K562 (cell line): Measurements from ENCODE around the gene HTRA3. TPM values are rescaled to one million over a fixed set of nuclear protein-coding genes. Genes with fewer than 3 reads are reported as not detected.

ENCODE experiments used
- ATAC-seq: fragments of 200-7000 bp; cut with Tn5 transposase; 3 replicates; pipeline ENCODE4 v1.9.1; 2020; ENCODE audit warnings: moderate library complexity
- BruUV-seq: library from RNA; stranded (reverse); fragments of 400-500 nt; replicated peaks from 2 replicates; lab custom pipeline; 2021; lab: Mats Ljungman, UMichigan
- CTCF ChIA-PET: fragments of 300-600 bp; formaldehyde crosslinking; extraction: SDS; loops from one replicate; lab custom pipeline; 2021; ENCODE audit warnings: low intra/inter-chr PET ratio; lab: Yijun Ruan, JAX
- POLR2A ChIA-PET: fragments of 300-600, 350-650 bp; sonication (Branson Sonifier 250); formaldehyde crosslinking; extraction: SDS; loops from one replicate; lab custom pipeline; 2021; ENCODE audit warnings: antibody characterized with exemption, inconsistent platforms; lab: Yijun Ruan, JAX
- DNase-seq, 4 experiments: peaks; one replicate each; pipeline versions ENCODE4 v3.0.0 to v3.0.0-alpha.2; 2011 to 2018; ENCODE audit warnings: low spot score in 3 of 4, mixed read lengths in 3 of 4; ENCODE audit errors: extremely low read depth in 1 of 4
- FAIRE-seq: peaks from 2 replicates; lab custom pipeline; 2011; peaks lifted over from hg19 to GRCh38; lab: Jason Lieb, UNC
- H2AFZ ChIP-seq: 2 replicates; pipeline ENCODE4 v1.6.0; 2011; ENCODE audit warnings: low read depth, low read length, control low read depth, inconsistent platforms
- H3K27ac ChIP-seq: fragments of 200-600 bp; 3 replicates; pipeline ENCODE4 v1.8.0; 2011; ENCODE audit warnings: low read depth, mild to moderate bottlenecking, control low read depth, inconsistent platforms, low read length, moderate library complexity, mixed read lengths; ENCODE audit errors: extremely low read depth
- H3K27me3 ChIP-seq, 2 experiments: fragments of 300-600 bp in 1 of 2; 2 replicates in 1 of 2; 3 replicates in 1 of 2; pipeline versions ENCODE4 v1.6.0 to v1.8.0; 2011; ENCODE audit warnings: inconsistent platforms in 2 of 2, low read length in 2 of 2, mild to moderate bottlenecking in 1 of 2, mixed read lengths in 1 of 2, moderate library complexity in 1 of 2; ENCODE audit not compliant: control insufficient read depth in 2 of 2, insufficient read depth in 2 of 2
- H3K36me3 ChIP-seq: fragments of 300-600 bp; 3 replicates; pipeline ENCODE4 v1.8.0; 2011; ENCODE audit warnings: mild to moderate bottlenecking, low read length, inconsistent platforms; ENCODE audit not compliant: control insufficient read depth, insufficient read depth
- H3K4me1 ChIP-seq, 2 experiments: fragments of 200-600 bp in 1 of 2; replicated peaks in 1 of 2; 2 replicates in 1 of 2; 3 replicates in 1 of 2; pipeline versions ENCODE4 v1.5.1 to v1.8.0; 2011; ENCODE audit warnings: inconsistent platforms in 2 of 2, low read length in 2 of 2, mild to moderate bottlenecking in 1 of 2, mixed read lengths in 1 of 2, moderate library complexity in 1 of 2; ENCODE audit not compliant: control insufficient read depth in 2 of 2, insufficient read depth in 2 of 2
- H3K4me2 ChIP-seq: 2 replicates; pipeline ENCODE4 v1.6.1; 2011; ENCODE audit warnings: low read length, control low read depth, inconsistent platforms, mixed read lengths; ENCODE audit not compliant: insufficient read depth
- H3K4me3 ChIP-seq: fragments of 200-600 bp; sonication (generic), shearing (Covaris generic); 2 replicates; pipeline ENCODE4 v1.5.1; 2016; ENCODE audit warnings: control low read depth, inconsistent platforms
- H3K79me2 ChIP-seq: fragments of 200-600 bp; 3 replicates; pipeline ENCODE4 v1.8.0; 2011; ENCODE audit warnings: low read length, inconsistent platforms; ENCODE audit not compliant: control insufficient read depth, insufficient read depth
- H3K9ac ChIP-seq, 2 experiments: 2 replicates each; pipeline versions ENCODE4 v1.6.0 to v1.6.1; 2011; ENCODE audit warnings: low read depth in 2 of 2, low read length in 2 of 2, control low read depth in 1 of 2, inconsistent platforms in 1 of 2, mild to moderate bottlenecking in 1 of 2, mixed read lengths in 1 of 2; ENCODE audit not compliant: insufficient read depth in 1 of 2
- H3K9me1 ChIP-seq: one replicate; pipeline ENCODE4 v1.6.0; 2011; ENCODE audit warnings: inconsistent platforms, mild to moderate bottlenecking, low read length, moderate library complexity; ENCODE audit not compliant: control insufficient read depth, insufficient read depth
- H3K9me3 ChIP-seq: replicated peaks from 2 replicates; pipeline ENCODE4 v1.5.1; 2011; ENCODE audit warnings: low read depth, low read length, inconsistent platforms; ENCODE audit not compliant: control insufficient read depth, insufficient read depth
- H4K20me1 ChIP-seq: replicated peaks from 2 replicates; pipeline ENCODE4 v1.6.1; 2011; ENCODE audit warnings: low read length, inconsistent platforms, mixed read lengths; ENCODE audit not compliant: control insufficient read depth, insufficient read depth
- GTF2F1 ChIP-seq: IDR thresholded peaks from 2 replicates; pipeline ENCODE4 v1.6.1; 2011; ENCODE audit warnings: low read depth, low read length, improper control_type of control experiment
- LCOR ChIP-seq: sonication (generic); formaldehyde crosslinking; IDR thresholded peaks from 2 replicates; pipeline ENCODE4 v1.8.0; 2022; ENCODE audit warnings: mild to moderate bottlenecking, missing genetic modification reagents
- MCM5 ChIP-seq: fragments of 450-650 bp; IDR thresholded peaks from 2 replicates; pipeline ENCODE4 v1.6.1; 2016; ENCODE audit warnings: low read depth
- POLR3A ChIP-seq: IDR thresholded peaks from 2 replicates; pipeline ENCODE4 v1.6.1; 2011; ENCODE audit warnings: borderline replicate concordance, mild to moderate bottlenecking, moderate library complexity; ENCODE audit not compliant: insufficient read length, insufficient read depth; ENCODE audit errors: extremely low read depth
- SMAD1 ChIP-seq: fragments of 150-350 bp; IDR thresholded peaks from 2 replicates; pipeline ENCODE4 v1.6.1; 2014; ENCODE audit warnings: low read length, low read depth; ENCODE audit not compliant: partially characterized antibody
- TFAM ChIP-seq: fragments of 250-450 bp; sonication (Bioruptor Pico); conservative IDR thresholded peaks from 2 replicates; pipeline ENCODE4 v1.5.0; 2021; ENCODE audit warnings: mild to moderate bottlenecking, moderate library complexity
- U2AF1 ChIP-seq: fragments of 200-400 bp; formaldehyde crosslinking; optimal IDR thresholded peaks from 2 replicates; pipeline ENCODE3; 2017; ENCODE audit warnings: mild to moderate bottlenecking, low read depth, low read length, moderate library complexity
- WGBS: fragments of 100-300 bp; shearing (Covaris generic); methylation state at CpG from one replicate; pipeline ENCODE4 v1.1.6; 2016; ENCODE audit warnings: low coverage, mixed read lengths; ENCODE audit not compliant: insufficient coverage; ENCODE audit errors: missing lambda C conversion rate; 5-methylcytosine and 5-hydroxymethylcytosine counted together
- in situ Hi-C: fragments of 300-500 bp; cut with MboI; formaldehyde crosslinking; loops from 4 replicates; pipeline ENCODE4 v1.15.0; 2018; ENCODE audit warnings: inconsistent platforms, mixed read lengths
- intact Hi-C: fragments of 100-400 bp; cut with micrococcal nuclease; formaldehyde crosslinking; loops from 2 replicates; pipeline ENCODE4 v1.14.2; 2022
- polyA plus RNA-seq, 8 experiments: library from polyadenylated mRNA; depleted of rRNA in 4 of 8; stranded (reverse) in 5 of 8; unstranded in 3 of 8; fragments of >200 nt; fragmentation: Nextera tagmentation in 2 of 8; fragmentation: Illumina TruSeq in 1 of 8; extraction: Ambion mirVana in 2 of 8; extraction: Trizol in 1 of 8; gene quantifications; 2 replicates each; pipeline versions ENCODE4 v1.2.1 to v1.2.3, GENCODE V29; 2011 to 2014; ENCODE audit warnings: inconsistent platforms in 1 of 8, missing spikeins in 1 of 8
- total RNA-seq, 7 experiments: library from RNA; depleted of rRNA in 6 of 7; stranded (reverse); fragments of >200 nt in 6 of 7; fragmentation: Illumina TruSeq in 2 of 7; extraction: Trizol in 2 of 7; gene quantifications; 2 replicates each; pipeline versions ENCODE4 v1.2.1 to v1.2.3, GENCODE V29; 2011 to 2021; ENCODE audit warnings: low replicate concordance in 1 of 7
- TF ChIP-seq, protein P1 (sequence below): IDR thresholded peaks from 2 replicates; pipeline ENCODE4 v1.6.1; 2012; ENCODE audit warnings: low read depth, low read length, improper control_type of control experiment, borderline replicate concordance
- TF ChIP-seq, protein P2 (sequence below), 2 experiments: fragments of 450-650 bp; IDR thresholded peaks; 2 replicates each; pipeline ENCODE4 v1.6.1; 2018; ENCODE audit warnings: mild to moderate bottlenecking in 2 of 2, low read depth in 1 of 2; ENCODE audit not compliant: partially characterized antibody in 2 of 2

Gene HTRA3
- total and polyA plus RNA-seq, 9 of the 15 experiments (the other 6 are each of a cell fraction or from before 2014, with no cell fraction given): 0.04 TPM; not detected in 8

- DNase-seq (no peak), ATAC-seq (no peak), FAIRE-seq (no peak)
- peaks cover 0 to 37% of the 10 kb centered on the region in 2 experiments; a peak in 3 of 5 replicates for H3K27me3 ChIP-seq
- BruUV-seq: no TSS peak
- intact Hi-C loops (no loop called here), in situ Hi-C loops (no loop called here)
- POLR2A ChIA-PET: interaction anchor here (1.9 kb wide), 1 partner anchor 10 kb away, joined by 8 read pairs; no protein-coding TSS in a partner anchor
- no peak overlapping the region for H3K4me3 ChIP-seq
- no peaks in the 10 kb centered on the region for H3K9me3 ChIP-seq
- H3K36me3 ChIP-seq: no peaks in the 10 kb centered on the region
- H4K20me1 ChIP-seq: peaks cover 8% of the 10 kb centered on the region; the same call in 1 of the 2 replicates
- H3K79me2 ChIP-seq: no peaks in the 10 kb centered on the region
- H3K9me1 ChIP-seq: no peaks in the 10 kb centered on the region
- TF ChIP-seq LCOR (CRISPR knock-in tag) (no peak), TFAM (CRISPR knock-in tag) (no peak), MCM5 (no peak), POLR3A (no peak), GTF2F1 (no peak), SMAD1 (no peak), U2AF1 (no peak)
- TF ChIP-seq, protein P1, sequence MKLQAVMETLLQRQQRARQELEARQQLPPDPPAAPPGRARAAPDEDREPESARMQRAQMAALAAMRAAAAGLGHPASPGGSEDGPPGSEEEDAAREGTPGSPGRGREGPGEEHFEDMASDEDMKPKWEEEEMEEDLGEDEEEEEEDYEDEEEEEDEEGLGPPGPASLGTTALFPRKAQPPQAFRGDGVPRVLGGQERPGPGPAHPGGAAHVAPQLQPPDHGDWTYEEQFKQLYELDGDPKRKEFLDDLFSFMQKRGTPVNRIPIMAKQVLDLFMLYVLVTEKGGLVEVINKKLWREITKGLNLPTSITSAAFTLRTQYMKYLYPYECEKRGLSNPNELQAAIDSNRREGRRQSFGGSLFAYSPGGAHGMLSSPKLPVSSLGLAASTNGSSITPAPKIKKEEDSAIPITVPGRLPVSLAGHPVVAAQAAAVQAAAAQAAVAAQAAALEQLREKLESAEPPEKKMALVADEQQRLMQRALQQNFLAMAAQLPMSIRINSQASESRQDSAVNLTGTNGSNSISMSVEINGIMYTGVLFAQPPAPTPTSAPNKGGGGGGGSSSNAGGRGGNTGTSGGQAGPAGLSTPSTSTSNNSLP: no peak
- TF ChIP-seq, protein P2, sequence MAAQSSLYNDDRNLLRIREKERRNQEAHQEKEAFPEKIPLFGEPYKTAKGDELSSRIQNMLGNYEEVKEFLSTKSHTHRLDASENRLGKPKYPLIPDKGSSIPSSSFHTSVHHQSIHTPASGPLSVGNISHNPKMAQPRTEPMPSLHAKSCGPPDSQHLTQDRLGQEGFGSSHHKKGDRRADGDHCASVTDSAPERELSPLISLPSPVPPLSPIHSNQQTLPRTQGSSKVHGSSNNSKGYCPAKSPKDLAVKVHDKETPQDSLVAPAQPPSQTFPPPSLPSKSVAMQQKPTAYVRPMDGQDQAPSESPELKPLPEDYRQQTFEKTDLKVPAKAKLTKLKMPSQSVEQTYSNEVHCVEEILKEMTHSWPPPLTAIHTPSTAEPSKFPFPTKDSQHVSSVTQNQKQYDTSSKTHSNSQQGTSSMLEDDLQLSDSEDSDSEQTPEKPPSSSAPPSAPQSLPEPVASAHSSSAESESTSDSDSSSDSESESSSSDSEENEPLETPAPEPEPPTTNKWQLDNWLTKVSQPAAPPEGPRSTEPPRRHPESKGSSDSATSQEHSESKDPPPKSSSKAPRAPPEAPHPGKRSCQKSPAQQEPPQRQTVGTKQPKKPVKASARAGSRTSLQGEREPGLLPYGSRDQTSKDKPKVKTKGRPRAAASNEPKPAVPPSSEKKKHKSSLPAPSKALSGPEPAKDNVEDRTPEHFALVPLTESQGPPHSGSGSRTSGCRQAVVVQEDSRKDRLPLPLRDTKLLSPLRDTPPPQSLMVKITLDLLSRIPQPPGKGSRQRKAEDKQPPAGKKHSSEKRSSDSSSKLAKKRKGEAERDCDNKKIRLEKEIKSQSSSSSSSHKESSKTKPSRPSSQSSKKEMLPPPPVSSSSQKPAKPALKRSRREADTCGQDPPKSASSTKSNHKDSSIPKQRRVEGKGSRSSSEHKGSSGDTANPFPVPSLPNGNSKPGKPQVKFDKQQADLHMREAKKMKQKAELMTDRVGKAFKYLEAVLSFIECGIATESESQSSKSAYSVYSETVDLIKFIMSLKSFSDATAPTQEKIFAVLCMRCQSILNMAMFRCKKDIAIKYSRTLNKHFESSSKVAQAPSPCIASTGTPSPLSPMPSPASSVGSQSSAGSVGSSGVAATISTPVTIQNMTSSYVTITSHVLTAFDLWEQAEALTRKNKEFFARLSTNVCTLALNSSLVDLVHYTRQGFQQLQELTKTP (IDR thresholded peaks at IDR 0.05; ENCODE audit: low read depth in 1 of 2, partially characterized antibody in 2 of 2): no peak
- no peak overlapping the region for H3K27ac ChIP-seq
- CTCF ChIA-PET: no interaction called here
- H3K4me2 ChIP-seq: no peak overlapping the region
- WGBS: 27% methylated on average over 9 of the region's 11 CpGs
- peaks cover 4 to 16% of the 10 kb centered on the region in 2 experiments; a peak in 4 of 5 replicates for H3K4me1 ChIP-seq
- H2AFZ ChIP-seq: no peak overlapping the region
- no peak overlapping the region for H3K9ac ChIP-seq
These were observed 23.8 kb downstream of the HTRA3 start for GRCh38 chr4:8293131-8293975.
